NT2/D1 (cell line): ENCODE data around the gene KRTAP10-6.

Experiments used
- SUZ12 ChIP-seq: IDR thresholded peaks from 2 replicates; pipeline ENCODE4 v1.6.1; 2011; ENCODE audit not compliant: insufficient read length, insufficient read depth; ENCODE audit errors: extremely low read depth
- YY1 ChIP-seq: IDR thresholded peaks from 2 replicates; pipeline ENCODE4 v1.6.1; 2011; ENCODE audit not compliant: insufficient read length, insufficient read depth
- ZNF274 ChIP-seq: IDR thresholded peaks from 2 replicates; pipeline ENCODE4 v1.6.1; 2011; ENCODE audit warnings: mild to moderate bottlenecking, low read depth, low read length

DNA sequence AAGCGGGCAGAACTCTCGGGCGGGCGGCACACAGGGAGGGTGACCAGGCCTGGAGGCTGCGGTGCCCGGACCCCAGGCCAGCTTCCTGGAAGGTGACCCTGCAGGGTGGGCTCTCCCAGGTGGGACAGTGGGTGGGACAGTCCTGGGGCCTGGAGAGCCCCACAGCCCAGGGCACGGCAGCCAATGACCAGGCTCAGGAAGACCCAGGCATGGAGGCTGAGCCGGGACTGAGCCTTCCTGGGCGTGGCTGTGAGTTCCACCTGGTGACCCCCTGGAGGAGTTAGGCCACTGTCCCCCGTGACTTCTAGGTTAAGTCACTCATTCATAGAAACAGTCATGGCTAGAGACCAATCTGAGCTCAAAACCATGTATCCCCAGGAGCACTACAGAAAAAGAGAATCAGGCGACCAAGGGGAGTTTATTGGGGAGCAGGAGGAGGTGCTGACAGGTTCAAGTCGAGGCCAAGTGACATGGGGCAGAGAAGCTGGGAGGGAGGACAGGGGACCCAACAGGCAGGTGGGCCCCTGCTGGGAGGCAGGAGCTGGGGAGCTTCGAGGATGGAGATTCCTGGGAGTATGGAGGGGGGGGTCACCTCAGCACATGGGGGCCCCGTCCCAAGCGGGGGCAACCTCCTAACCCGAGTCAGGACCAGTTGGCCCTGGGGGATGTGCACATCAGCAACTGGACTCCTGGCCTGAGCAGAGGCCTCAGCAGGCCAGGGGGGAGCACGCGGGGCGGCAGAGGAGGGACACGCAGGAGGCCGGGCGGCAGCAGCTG lies 13.1 kb downstream of the KRTAP10-6 start:
- TF ChIP-seq YY1 = no peak
- TF ChIP-seq ZNF274 = no peak
- no peak for TF ChIP-seq SUZ12
